DMS 273 (cell line): ENCODE results near the gene S1PR2.

Experiments
- DNase-seq: peaks from one replicate; lab custom pipeline; 2025; ENCODE audit not compliant: unreplicated experiment; lab: John Stamatoyannopoulos, UW

The S1PR2 gene, protein sequence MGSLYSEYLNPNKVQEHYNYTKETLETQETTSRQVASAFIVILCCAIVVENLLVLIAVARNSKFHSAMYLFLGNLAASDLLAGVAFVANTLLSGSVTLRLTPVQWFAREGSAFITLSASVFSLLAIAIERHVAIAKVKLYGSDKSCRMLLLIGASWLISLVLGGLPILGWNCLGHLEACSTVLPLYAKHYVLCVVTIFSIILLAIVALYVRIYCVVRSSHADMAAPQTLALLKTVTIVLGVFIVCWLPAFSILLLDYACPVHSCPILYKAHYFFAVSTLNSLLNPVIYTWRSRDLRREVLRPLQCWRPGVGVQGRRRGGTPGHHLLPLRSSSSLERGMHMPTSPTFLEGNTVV

DNA sequence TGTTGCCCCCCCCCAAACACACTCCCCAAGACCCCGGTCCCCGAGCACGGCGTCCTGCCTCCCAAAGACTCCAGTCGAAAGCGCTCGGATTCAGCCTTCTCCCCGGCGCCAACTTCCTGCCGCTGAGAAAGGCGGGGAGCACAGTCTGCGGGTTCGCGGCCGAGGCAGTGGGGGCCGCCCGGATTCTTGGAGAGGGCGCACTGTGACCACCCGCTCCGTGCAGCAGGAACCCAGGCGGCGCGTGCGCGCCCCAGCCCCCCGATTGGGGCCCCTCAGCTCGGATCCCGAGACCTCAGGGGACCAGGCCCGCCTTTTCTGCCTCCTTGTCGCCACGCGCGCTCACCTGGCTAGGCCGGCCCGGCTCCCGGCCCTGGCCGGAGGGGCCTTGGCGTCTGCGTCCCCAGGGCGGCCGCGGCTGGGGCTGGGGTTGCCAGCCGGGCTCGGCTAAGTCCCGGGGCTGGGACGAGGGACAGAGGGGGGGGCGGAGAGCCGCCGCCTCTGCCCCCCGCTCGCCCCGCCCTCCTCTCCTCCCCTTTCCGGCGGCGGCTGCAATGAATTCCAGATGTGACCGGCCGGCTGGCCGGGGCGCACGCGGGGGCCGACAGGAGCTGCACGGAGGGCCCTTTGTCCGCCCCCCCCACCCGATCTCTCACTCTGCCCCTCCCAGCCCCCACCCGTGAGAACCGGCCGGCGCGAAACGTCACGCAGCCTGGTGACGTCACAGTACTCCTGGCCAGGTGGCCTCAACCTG is at the start of gene S1PR2:
TSS of gene S1PR2 (minus strand) at position 471 of the 751 bp plus-strand sequence. CDS start 6,426 bp downstream, outside the sequence.
- DNase-seq = peak; percentile 81

DNA sequence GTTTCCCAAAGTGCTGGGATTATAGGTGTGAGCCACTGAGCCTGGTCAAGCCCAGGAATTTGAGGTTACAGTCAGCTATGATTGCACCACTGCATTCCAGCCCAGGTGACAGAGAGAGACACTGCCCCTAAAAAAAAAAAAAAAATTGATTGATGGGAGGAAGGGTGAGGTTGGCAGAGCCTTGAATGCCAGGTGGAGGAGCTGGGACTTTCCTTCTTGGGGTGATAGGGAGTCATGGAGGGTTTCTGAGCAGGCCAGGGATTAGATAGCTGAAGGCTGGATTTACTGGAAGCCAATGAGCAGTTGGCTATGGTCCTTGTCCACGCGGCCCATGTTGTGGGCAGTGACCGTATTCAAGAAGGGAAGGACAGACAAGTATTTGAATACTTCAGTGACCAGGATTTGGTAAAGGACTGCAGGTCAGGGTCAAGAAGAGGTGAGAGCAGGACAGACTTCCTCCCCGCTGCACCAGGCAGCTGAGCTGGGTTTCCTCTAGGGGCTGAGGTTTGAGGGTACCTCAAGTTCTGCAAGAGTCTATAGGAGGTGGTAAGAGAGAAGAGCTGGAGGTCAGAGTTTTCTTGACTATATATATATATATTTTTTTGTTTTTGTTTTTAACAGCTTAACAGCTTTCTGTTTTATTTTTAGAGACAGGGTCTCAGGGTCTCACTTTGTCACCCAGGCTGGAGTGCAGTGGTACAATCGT is 48.8 kb upstream of the S1PR2 start:
- no peak for DNase-seq

DNA sequence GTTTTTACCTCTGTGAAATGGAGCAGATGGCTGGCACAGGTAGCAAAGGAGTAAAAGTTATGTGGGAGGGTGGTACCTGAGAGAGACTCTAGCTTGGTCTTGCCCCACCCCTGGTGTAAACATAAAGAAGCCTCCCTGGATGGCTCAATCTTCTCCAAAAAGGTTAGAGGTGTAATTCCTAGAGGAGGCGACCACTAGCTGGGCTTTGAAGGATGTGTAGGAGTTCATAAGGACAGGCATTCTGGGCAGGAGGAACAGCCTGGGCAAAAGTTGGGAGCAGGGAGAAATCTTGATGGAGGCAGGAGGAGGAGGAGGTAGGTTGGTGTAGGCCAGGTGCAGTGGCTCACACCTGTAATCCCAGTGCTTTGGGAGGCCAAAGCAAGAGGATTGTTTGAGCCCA is 47.8 kb upstream of the S1PR2 start:
- no peak for DNase-seq

DNA sequence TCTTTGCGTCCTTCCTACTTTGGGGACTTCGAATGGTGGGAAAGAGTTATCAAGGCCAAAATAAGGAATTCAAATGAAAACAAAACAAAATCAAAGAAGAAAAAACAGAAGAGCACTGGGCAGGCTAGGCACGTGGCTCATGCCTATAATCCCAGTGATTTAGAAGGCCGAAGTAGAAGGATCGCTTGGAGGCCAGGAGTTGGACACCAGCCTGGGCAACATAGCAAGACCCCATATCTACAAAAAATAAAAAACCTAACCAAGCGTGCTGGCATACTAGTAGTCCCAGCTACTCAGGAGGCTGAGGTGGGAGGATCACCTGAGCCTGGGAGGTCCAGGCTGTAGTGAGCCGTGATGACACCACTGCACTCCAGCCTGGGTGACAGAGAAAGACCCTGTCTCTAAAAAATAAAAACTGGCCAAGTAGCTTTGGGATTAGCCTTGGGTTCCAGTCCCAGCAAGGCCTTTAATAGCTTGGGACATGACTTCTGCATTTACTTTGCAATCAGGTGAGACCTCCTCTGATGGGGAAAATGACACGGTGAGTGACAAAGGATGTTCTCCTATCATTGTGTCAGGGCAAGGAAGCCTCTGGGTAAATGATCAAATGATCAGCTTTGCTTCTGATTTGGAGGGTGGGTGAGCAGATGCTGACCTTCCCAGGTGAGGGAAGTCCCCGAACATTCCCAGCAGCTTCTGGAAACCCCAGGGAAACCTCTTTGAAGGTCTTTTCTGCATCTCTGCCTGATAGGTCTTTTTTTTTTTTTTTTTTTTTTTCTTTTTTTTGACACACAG is 46.9 kb upstream of the S1PR2 start:
- DNase-seq = no peak

DNA sequence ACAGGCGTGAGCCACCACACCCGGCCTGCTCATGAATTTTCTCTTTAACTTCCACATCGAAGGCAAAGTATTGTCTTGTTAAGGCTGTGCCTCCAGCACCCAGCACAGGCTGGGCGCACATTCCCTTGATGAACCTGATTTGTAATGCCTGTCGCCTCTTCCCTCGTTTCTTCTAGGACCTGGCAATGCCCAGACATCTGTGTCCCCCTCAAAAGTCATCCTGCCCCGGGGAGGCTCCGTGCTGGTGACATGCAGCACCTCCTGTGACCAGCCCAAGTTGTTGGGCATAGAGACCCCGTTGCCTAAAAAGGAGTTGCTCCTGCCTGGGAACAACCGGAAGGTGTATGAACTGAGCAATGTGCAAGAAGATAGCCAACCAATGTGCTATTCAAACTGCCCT is 43.5 kb upstream of the S1PR2 start:
- no peak for DNase-seq

DNA sequence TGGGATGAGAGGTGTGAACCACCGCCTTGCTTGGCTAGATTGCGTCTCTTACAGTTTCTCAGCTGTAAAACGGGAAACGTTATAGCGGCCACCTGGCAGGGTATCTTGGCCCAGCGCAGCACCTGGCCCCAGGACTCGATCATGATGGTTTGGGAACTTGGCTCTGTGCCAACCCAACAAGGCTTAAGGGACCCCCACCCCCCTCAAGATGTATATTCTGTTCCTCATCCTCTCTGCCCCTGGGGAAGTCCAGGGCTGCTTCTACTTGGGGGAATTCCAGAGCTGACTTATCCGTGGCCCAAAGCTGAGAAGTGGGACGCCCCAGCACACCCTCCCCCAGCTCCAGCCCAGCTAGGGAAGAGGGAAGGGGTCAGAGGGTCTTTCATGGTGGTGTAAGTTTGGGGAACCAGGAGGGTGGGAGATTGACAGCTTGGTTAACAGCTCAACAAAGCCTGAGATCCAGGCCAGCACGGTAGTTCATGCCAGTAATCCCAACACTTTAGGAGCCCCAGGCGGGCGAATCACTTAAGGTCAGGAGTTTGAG is 40.5 kb upstream of the S1PR2 start:
- DNase-seq = peak; percentile 30

DNA sequence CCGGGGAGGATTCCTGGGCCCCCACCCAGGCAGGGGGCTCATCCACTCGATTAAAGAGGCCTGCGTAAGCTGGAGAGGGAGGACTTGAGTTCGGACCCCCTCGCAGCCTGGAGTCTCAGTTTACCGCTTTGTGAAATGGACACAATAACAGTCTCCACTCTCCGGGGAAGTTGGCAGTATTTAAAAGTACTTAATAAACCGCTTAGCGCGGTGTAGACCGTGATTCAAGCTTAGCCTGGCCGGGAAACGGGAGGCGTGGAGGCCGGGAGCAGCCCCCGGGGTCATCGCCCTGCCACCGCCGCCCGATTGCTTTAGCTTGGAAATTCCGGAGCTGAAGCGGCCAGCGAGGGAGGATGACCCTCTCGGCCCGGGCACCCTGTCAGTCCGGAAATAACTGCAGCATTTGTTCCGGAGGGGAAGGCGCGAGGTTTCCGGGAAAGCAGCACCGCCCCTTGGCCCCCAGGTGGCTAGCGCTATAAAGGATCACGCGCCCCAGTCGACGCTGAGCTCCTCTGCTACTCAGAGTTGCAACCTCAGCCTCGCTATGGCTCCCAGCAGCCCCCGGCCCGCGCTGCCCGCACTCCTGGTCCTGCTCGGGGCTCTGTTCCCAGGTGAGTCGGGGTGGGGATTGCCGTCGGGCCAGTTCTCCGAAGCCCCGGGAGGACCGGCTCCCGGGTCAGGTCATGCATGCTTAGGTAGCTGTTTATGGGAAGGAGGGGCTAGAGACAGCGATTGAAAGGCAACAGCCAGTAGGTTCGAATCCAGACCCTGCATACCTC is 39.7 kb upstream of the S1PR2 start, which contains the start of gene ICAM1:
TSS of gene ICAM1 (plus strand) at position 505 of the 779 bp plus-strand sequence. CDS start at position 545, 40 bp downstream.
- peak; percentile 76 for DNase-seq

DNA sequence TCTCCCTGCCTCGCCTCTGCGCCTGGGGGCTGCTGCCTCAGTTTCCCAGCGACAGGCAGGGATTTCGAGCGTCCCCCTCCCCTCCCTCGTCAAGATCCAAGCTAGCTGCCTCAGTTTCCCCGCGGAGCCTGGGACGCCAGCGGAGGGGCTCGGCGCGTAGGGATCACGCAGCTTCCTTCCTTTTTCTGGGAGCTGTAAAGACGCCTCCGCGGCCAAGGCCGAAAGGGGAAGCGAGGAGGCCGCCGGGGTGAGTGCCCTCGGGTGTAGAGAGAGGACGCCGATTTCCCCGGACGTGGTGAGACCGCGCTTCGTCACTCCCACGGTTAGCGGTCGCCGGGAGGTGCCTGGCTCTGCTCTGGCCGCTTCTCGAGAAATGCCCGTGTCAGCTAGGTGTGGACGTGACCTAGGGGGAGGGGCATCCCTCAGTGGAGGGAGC is 39.1 kb upstream of the S1PR2 start:
- DNase-seq = no peak

DNA sequence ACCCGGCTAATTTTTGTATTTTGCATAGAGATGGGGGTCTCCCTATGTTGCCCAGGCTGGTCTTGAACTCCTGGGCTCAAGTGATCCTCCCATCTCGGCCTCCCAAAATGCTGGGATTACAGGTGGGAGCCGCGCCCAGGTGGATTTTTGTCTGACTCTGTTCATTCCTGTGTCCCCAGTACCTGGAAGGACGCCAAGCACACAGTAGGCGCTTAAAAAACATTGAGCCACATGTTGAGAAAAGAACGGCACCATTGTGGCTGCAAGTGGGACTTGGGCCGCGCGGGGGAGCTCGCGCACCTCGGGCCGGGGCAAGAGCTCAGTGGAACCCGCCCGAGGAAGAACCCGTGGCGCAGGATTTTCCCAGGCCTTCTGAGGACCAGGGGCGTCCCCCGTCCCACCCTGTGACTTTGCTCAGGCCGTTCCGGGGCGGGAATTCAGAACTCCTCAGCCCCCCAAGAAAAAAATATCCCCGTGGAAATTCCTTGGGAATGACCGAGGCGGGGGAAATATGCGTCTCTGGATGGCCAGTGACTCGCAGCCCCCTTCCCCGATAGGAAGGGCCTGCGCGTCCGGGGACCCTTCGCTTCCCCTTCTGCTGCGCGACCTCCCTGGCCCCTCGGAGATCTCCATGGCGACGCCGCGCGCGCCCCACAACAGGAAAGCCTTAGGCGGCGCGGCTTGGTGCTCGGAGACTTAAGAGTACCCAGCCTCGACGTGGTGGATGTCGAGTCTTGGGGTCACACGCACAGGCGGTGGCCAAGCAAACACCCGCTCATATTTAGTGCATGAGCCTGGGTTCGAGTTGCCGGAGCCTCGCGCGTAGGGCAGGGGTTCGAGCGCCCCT is 38.4 kb upstream of the S1PR2 start:
- peak; percentile 92 for DNase-seq

DNA sequence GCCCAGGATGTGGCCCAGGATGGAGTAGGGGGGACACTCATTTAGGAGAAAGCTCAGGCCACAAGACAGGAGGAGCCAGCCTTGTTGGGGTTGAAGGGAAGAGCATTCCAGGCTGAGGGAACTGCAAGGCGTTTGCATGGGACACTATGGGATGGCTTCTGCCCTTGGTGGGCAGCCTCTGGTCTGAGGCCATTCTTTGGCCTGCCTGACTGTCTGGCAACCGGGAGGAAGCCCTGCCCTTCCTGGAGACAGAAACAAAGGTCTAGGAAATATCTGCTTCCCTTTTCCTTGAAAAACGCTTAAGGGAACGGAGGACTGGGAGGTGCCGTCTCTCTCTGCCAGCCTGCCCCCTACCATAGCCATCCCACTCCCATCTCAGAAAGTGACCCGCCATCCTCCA is 36.9 kb upstream of the S1PR2 start:
- DNase-seq = no peak

DNA sequence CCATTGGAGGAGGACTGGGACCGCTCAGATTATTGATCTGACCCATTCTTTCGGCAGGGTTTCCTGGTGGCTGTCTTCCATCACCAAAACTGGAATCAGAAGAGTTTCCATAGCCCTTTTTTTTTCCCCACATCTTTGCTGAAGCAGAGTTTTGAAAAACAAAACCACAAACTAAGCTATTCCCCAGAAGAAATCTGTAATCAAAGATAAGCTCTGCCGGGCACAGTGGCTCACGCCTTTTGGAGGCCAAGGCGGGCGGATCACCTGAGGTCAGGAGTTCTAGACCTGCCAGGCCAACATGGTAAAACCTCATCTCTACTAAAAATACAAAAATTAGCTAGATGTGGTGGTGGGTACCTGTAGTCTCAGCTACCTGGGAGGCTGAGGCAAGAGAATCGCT is 35.6 kb upstream of the S1PR2 start:
- DNase-seq = no peak

DNA sequence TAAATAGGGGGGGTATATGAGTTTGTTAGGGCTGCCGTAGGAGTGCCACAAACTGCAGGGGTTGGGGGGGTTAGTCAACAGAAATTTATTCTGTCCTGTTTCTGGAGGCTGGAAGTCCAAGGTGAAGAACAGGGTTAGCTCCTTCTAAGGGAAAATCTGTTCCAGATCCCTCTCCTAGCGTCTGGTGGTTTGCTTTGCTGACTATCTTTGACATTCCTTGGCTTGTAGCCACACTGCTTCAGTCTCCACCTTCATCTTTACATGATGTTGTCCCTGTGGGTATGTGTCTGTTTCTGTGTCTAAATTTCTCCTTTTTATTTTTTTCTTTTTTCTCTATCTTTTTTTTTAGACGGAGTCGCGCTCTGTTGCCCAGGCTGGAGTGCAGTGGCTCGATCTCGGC is 31.6 kb upstream of the S1PR2 start:
- peak; percentile 35 for DNase-seq

DNA sequence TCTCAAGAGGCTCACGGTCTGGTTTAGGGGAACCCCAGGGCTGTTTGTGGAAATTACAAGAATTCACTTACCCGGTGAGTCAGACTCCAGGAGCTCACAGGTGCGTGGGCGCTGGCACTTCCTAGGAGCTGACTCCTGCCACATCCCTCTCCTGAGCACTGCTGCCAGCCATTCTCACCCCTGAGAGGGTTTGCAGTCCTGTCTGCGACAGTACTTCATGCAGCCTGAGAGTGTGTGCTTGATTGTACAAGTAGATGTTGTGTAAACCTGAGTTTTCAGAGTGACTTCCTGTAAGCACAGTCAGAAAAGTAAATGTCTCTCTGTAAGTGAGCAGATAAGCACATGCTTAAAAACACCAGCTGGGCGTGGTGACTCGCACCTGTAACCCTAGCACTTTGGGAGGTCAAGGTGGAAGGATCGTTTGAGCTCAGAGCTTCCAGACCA is 29.0 kb upstream of the S1PR2 start:
- no peak for DNase-seq

DNA sequence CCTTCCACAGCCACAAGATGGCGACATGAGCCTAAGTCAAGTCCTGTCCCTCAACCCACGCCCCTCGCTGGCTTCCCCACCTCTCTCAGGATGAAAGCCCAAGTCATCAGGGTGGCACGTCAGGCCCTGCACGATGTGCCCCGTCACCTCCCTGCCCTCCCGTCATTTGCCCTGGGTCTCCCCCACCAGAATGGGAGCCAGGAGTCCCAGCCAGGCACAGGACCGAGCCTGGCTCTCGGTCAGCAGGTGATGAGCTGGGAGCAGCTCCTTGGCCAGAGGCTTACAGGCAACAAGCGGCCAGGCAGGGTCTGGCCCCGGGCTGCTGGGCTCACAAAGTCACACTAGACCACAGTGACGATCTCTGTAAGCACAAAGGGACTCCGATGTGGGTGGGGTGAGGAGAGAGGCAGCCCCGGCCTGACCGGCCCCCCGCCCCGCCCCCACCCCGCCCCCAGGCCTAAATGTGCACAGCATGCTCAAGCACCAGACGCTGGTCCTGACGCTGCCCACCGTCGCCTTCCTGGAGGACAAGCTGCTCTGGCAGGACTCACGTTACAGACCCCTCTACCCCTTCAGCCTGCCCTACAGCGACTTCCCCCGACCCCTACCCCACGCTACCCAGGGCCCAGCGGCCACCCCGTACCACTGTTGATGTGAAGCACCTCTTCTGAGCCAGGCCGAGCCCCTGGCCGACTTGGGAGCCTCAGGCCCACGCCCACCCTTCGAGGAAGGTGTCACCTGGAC is 28.2 kb upstream of the S1PR2 start:
- DNase-seq = peak; percentile 95

DNA sequence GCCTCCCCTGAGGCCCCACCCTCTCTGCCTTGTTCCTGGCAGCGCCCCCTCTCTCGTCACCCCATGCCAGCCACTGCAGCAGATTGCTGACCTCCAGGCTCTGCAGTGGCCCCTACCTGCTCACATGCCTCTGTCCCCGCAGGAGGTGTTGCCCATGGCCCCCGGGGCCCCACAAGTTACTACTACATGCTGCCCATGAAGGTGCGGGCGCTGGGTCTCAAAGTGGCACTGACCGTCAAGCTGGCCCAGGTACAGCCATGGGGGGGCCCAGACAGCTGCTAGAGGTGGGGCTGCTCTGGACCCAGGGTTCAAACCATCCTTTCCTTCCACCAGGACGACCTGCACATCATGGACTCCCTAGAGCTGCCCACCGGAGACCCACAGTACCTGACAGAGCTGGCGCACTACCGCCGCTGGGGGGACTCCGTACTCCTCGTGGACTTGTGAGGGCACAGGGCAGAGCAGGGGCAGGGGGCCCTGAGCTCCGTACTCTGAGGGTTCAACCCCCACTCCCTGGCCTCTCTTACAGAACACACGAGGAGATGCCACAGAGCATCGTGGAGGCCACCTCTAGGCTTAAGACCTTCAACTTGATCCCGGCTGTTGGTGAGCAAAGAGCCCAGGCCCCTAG is 27.1 kb upstream of the S1PR2 start:
- DNase-seq = no peak

DNA sequence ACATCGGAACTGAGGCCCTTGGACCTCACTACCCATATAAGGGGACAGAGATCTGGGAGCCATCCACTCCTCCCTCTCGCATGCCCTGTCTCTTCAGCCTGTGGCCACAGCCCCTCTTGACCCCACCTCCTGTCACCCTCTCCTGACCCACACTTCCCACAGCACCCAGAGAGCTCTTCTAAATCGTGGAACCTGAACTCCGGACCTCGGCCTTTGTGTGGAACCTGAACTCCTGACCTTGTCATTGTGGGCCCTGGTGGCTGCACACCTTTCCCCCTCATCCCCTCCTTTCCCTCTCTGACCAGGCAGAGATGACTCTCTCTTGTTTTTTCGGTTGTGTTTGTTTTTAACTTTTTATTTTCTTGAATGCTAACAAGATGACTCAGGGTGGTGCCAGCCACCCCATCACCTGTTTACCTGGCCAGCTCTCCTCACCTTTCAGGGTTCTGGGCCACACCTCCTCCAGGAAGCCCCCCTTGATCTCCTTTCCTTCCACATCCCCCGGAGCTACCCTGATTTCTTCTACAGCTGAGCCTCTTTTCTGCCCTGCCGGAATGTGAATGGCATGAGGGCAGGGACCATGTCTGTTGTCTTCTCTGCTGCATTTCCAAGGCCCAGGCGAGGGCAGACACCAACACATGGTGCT is 26.0 kb upstream of the S1PR2 start:
- DNase-seq = no peak

DNA sequence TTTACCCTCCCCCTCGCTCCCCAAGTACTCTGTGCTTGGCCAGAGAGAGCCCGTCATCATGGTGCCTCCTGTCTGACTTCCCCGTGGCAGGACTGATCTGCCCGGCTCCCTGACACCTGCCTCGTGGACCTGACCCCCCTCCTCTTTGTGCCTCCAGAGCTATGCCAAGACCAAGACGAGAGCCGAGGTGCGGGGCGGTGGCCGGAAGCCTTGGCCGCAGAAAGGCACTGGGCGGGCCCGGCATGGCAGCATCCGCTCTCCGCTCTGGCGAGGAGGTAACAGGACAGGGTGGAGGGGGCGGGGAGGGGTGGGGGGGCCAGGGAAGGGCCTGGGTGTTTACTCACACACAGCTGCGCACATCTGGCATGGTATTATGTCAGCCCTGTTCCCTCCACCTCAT is 25.4 kb upstream of the S1PR2 start:
- no peak for DNase-seq
